IPS DF 6.9 (cell line): Measurements from ENCODE around the gene BCORL1.

ENCODE experiments used
- DNase-seq: peaks from one replicate; pipeline ENCODE4 v3.0.0-alpha.2; 2013; ENCODE audit warnings: low read depth, low spot score
- H3K27ac ChIP-seq: one replicate; pipeline ENCODE4 v1.5.1; 2013; ENCODE audit warnings: low read length, control low read depth
- H3K27me3 ChIP-seq: 2 replicates; pipeline ENCODE4 v1.6.1; 2013; ENCODE audit warnings: mild to moderate bottlenecking, low read length; ENCODE audit not compliant: control insufficient read depth, insufficient read depth
- H3K36me3 ChIP-seq: 2 replicates; pipeline ENCODE4 v1.6.1; 2013; ENCODE audit warnings: low read length; ENCODE audit not compliant: control insufficient read depth, insufficient read depth
- H3K4me1 ChIP-seq: 2 replicates; pipeline ENCODE4 v1.6.1; 2013; ENCODE audit warnings: low read length; ENCODE audit not compliant: control insufficient read depth, insufficient read depth
- H3K4me3 ChIP-seq: 2 replicates; pipeline ENCODE4 v1.5.1; 2013; ENCODE audit warnings: mild to moderate bottlenecking, low read length
- H3K9me3 ChIP-seq: 2 replicates; pipeline ENCODE4 v1.6.1; 2013; ENCODE audit warnings: low read length, inconsistent platforms; ENCODE audit not compliant: control insufficient read depth, insufficient read depth
- WGBS: extraction: QIAGEN DNeasy Blood & Tissue Kit; methylation state at CpG from one replicate; pipeline ENCODE4 v1.1.7; 2013; ENCODE audit warnings: mixed read lengths, missing lambda C conversion rate; ENCODE audit not compliant: insufficient read length, insufficient coverage; 5-methylcytosine and 5-hydroxymethylcytosine counted together

Gene BCORL1

GRCh38 chrX:130009658-130010223 lies 27.3 kb downstream of the BCORL1 start:
- Histone ChIP-seq H3K36me3 (no peaks in the 10 kb centered on the region), H3K27me3 (no peaks in the 10 kb centered on the region), H3K4me1 (no peaks in the 10 kb centered on the region), H3K4me3 (no peak overlapping the region), H3K27ac (no peak overlapping the region), H3K9me3 (no peaks in the 10 kb centered on the region)
- WGBS = no CpG with 5 or more reads among the region's 10 CpGs
- DNase-seq = no peak

- Histone ChIP-seq H3K36me3 (no peaks in the 10 kb centered on the region), H3K4me3 (no peak overlapping the region), H3K27ac (no peak overlapping the region), H3K4me1 (no peaks in the 10 kb centered on the region), H3K9me3 (no peaks in the 10 kb centered on the region), H3K27me3 (no peaks in the 10 kb centered on the region)
- no peak for DNase-seq
- WGBS = no CpG with 5 or more reads among the region's 10 CpGs
Measured at GRCh38 chrX:130012683-130013082, 30.2 kb downstream of the BCORL1 start.

DNA sequence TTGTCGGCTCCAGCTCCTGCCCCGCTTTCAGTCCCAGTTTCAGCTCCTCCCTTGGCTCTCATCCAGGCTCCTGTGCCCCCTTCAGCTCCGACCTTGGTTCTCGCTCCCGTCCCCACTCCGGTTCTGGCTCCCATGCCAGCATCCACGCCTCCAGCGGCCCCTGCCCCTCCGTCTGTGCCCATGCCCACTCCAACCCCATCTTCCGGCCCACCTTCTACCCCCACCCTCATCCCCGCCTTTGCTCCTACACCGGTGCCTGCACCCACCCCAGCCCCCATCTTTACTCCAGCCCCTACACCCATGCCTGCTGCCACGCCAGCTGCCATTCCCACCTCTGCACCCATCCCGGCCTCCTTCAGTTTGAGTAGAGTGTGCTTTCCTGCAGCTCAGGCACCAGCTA lies 31.2 kb downstream of the BCORL1 start:
- Histone ChIP-seq H3K4me3 (no peak overlapping the region), H3K36me3 (no peaks in the 10 kb centered on the region), H3K4me1 (no peaks in the 10 kb centered on the region), H3K9me3 (no peaks in the 10 kb centered on the region), H3K27ac (no peak overlapping the region), H3K27me3 (no peaks in the 10 kb centered on the region)
- no CpG with 5 or more reads among the region's 14 CpGs for WGBS
- DNase-seq = no peak

DNA sequence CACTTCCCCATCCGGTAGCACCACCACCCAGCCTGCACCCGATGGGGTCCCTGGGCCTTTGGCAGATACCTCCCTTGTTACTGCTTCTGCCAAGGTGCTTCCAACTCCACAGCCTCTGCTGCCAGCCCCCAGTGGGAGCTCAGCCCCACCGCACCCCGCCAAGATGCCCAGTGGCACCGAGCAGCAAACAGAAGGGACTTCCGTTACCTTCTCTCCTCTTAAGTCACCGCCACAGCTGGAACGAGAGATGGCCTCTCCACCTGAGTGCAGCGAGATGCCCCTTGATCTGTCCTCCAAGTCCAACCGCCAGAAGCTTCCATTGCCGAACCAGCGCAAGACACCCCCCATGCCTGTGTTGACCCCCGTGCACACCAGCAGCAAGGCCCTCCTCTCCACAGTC lies 31.9 kb downstream of the BCORL1 start:
- Histone ChIP-seq H3K27me3 (no peaks in the 10 kb centered on the region), H3K36me3 (no peaks in the 10 kb centered on the region), H3K27ac (no peak overlapping the region), H3K4me1 (no peaks in the 10 kb centered on the region), H3K4me3 (no peak overlapping the region), H3K9me3 (no peaks in the 10 kb centered on the region)
- WGBS = no CpG with 5 or more reads among the region's 13 CpGs
- no peak for DNase-seq

DNA sequence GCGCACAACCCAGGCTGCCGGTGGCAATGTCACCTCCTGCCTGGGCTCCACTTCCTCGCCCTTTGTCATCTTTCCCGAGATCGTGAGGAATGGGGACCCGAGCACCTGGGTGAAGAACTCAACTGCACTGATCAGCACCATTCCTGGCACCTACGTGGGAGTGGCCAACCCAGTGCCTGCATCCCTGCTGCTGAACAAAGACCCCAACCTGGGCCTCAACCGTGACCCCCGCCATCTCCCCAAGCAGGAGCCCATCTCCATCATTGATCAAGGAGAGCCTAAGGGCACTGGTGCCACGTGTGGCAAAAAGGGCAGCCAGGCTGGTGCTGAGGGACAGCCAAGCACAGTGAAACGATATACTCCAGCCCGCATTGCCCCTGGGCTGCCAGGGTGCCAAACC lies 32.3 kb downstream of the BCORL1 start:
- Histone ChIP-seq H3K4me1 (no peaks in the 10 kb centered on the region), H3K9me3 (no peaks in the 10 kb centered on the region), H3K4me3 (no peak overlapping the region), H3K36me3 (no peaks in the 10 kb centered on the region), H3K27ac (no peak overlapping the region), H3K27me3 (no peaks in the 10 kb centered on the region)
- WGBS = no CpG with 5 or more reads among the region's 12 CpGs
- no peak for DNase-seq

- Histone ChIP-seq H3K4me3 (no peak overlapping the region), H3K4me1 (no peaks in the 10 kb centered on the region), H3K36me3 (no peaks in the 10 kb centered on the region), H3K27me3 (no peaks in the 10 kb centered on the region), H3K9me3 (no peaks in the 10 kb centered on the region), H3K27ac (no peak overlapping the region)
- no peak for DNase-seq
- WGBS = no CpG with 5 or more reads among the region's 15 CpGs
Measured at GRCh38 chrX:130015181-130015580, 32.7 kb downstream of the BCORL1 start.

GRCh38 chrX:130018143-130018542 lies 35.7 kb downstream of the BCORL1 start:
- no CpG with 5 or more reads among the region's 1 CpG for WGBS
- Histone ChIP-seq H3K27ac (no peak overlapping the region), H3K9me3 (no peaks in the 10 kb centered on the region), H3K4me3 (no peak overlapping the region), H3K27me3 (no peaks in the 10 kb centered on the region), H3K36me3 (no peaks in the 10 kb centered on the region), H3K4me1 (no peaks in the 10 kb centered on the region)
- DNase-seq = no peak

- no peaks in the 10 kb centered on the region for H3K9me3 ChIP-seq
- no peaks in the 10 kb centered on the region for H3K27me3 ChIP-seq
- H3K4me1 ChIP-seq = no peaks in the 10 kb centered on the region; the same call in 1 of the 2 replicates
- no CpG with 5 or more reads among the region's 15 CpGs for WGBS
- H3K27ac ChIP-seq = no peak overlapping the region
- DNase-seq = no peak
- no peak overlapping the region for H3K4me3 ChIP-seq
- H3K36me3 ChIP-seq = no peaks in the 10 kb centered on the region
Measured at GRCh38 chrX:130020661-130021324, 38.4 kb downstream of the BCORL1 start.

GRCh38 chrX:130024127-130024526 lies 41.7 kb downstream of the BCORL1 start:
- WGBS = no CpG with 5 or more reads among the region's 9 CpGs
- Histone ChIP-seq H3K4me1 (no peaks in the 10 kb centered on the region; the same call in 1 of the 2 replicates), H3K36me3 (no peaks in the 10 kb centered on the region), H3K27ac (no peak overlapping the region), H3K9me3 (no peaks in the 10 kb centered on the region), H3K27me3 (no peaks in the 10 kb centered on the region), H3K4me3 (no peak overlapping the region)
- DNase-seq = peak; percentile 45

DNA sequence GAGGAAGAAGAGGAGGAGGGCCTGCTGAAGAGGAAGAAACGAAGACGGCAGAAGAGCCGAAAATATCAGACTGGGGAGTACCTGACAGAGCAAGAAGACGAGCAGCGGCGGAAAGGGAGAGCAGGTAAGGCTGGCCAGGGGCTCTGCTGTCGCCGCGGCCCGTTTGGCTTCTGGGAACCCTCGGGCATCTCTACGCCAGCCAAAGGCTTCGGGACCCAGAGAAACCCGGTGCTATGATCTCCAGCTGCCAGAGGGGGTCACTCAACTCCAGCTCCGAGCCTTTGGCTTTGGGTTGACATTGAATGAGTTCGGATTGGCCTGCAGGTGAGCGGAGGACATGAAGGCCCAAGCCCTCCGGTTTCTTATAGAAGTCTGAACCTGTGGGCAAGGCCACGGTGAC lies 42.8 kb downstream of the BCORL1 start:
- Histone ChIP-seq H3K27ac (no peak overlapping the region), H3K9me3 (no peaks in the 10 kb centered on the region), H3K4me1 (no peaks in the 10 kb centered on the region; the same call in 1 of the 2 replicates), H3K4me3 (no peak overlapping the region), H3K36me3 (no peaks in the 10 kb centered on the region), H3K27me3 (no peaks in the 10 kb centered on the region)
- no peak for DNase-seq
- no CpG with 5 or more reads among the region's 19 CpGs for WGBS

DNA sequence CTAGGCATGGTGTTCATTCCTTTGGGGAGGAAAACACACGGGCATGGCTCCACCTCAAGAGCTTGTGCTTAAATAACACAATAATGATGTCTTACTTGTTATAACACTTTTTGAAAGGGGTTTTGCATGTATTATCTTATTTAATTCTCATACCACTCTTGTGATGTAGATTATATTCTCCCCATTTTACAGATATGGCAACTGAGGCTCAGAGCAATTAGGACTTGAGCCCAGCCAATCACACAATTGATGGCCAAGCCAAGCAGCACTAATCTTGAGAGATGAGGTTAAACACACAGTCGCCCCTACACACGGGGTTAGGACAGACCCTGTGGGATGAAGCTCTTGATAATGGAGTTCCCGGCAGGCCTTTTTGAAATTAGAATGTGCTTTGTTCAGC lies 45.1 kb downstream of the BCORL1 start:
- WGBS = no CpG with 5 or more reads among the region's 4 CpGs
- Histone ChIP-seq H3K4me3 (no peak overlapping the region), H3K9me3 (no peaks in the 10 kb centered on the region), H3K36me3 (no peaks in the 10 kb centered on the region), H3K27ac (no peak overlapping the region), H3K27me3 (no peaks in the 10 kb centered on the region), H3K4me1 (no peaks in the 10 kb centered on the region; the same call in 1 of the 2 replicates)
- no peak for DNase-seq
